Stimulated activated effector memory CD8-positive, alpha-beta T cell treated with anti-CD3 and anti-CD28 coated beads, Interleukin-12 subunit alpha, Interleukin-12 subunit beta, amount 100 ng/mL, for 72 hours (primary cell): Measurements from ENCODE around the gene LFNG.

Source experiments
- ATAC-seq: fragments of 150-1000 bp; cut with Tn5 transposase; 2 replicates; pipeline ENCODE4 v1.10.0; 2021
- DNase-seq, 2 donors: peaks; one replicate each; pipeline ENCODE4 v3.0.0; 2021 to 2022; ENCODE audit warnings: low spot score in 2 of 2
- H3K27ac Mint-ChIP-seq: one replicate; pipeline ENCODE4 v1.8.0; 2022; ENCODE audit warnings: mild to moderate bottlenecking, mixed read lengths
- H3K36me3 Mint-ChIP-seq: one replicate; pipeline ENCODE4 v1.8.0; 2022; ENCODE audit warnings: mild to moderate bottlenecking, mixed read lengths
- H3K4me1 Mint-ChIP-seq: one replicate; pipeline ENCODE4 v1.8.0; 2022; ENCODE audit warnings: mixed read lengths
- H3K4me3 Mint-ChIP-seq: one replicate; pipeline ENCODE4 v1.8.0; 2022; ENCODE audit warnings: mild to moderate bottlenecking, mixed read lengths
- H3K9me3 Mint-ChIP-seq: one replicate; pipeline ENCODE4 v1.8.0; 2022; ENCODE audit warnings: mixed read lengths

LFNG gene

GRCh38 chr7:2516194-2516555 is 3.4 kb upstream of the LFNG start:
- Mint-ChIP-seq H3K4me1 (peaks cover 45% of the 10 kb centered on the region), H3K9me3 (no peaks in the 10 kb centered on the region), H3K36me3 (peaks cover 12% of the 10 kb centered on the region), H3K4me3 (no peak overlapping the region), H3K27ac (no peak overlapping the region)
- DNase-seq (no peak), ATAC-seq (no peak)

- H3K27ac Mint-ChIP-seq: peak overlapping the region; percentile 63
- peaks cover 42% of the 10 kb centered on the region for H3K4me1 Mint-ChIP-seq
- peaks cover 18% of the 10 kb centered on the region for H3K36me3 Mint-ChIP-seq
- DNase-seq (no peak), ATAC-seq (no peak)
- peak overlapping the region; percentile 68 for H3K4me3 Mint-ChIP-seq
- no peaks in the 10 kb centered on the region for H3K9me3 Mint-ChIP-seq
These were observed 2.5 kb upstream of the LFNG start for GRCh38 chr7:2517026-2517425.

- Mint-ChIP-seq H3K4me3 (peak overlapping the region; percentile 68), H3K27ac (peak overlapping the region; percentile 63), H3K36me3 (peaks cover 27% of the 10 kb centered on the region), H3K4me1 (peaks cover 42% of the 10 kb centered on the region), H3K9me3 (no peaks in the 10 kb centered on the region)
- ATAC-seq: no peak
- no peak for DNase-seq
These were observed 1.7 kb upstream of the LFNG start for GRCh38 chr7:2517678-2518507.

GRCh38 chr7:2518737-2519118 is 846 bp upstream of the LFNG start:
- H3K27ac Mint-ChIP-seq: no peak overlapping the region
- ATAC-seq (no peak), DNase-seq (no peak)
- H3K4me1 Mint-ChIP-seq: peaks cover 38% of the 10 kb centered on the region
- peak overlapping the region; percentile 68 for H3K4me3 Mint-ChIP-seq
- H3K9me3 Mint-ChIP-seq: no peaks in the 10 kb centered on the region
- peaks cover 34% of the 10 kb centered on the region for H3K36me3 Mint-ChIP-seq

- no peak for ATAC-seq
- peaks cover 38% of the 10 kb centered on the region for H3K4me1 Mint-ChIP-seq
- DNase-seq: peak in 1 of 2 donors; percentile 77
These were observed 672 bp downstream of the LFNG start for GRCh38 chr7:2520131-2520760.

GRCh38 chr7:2520761-2521290 is 1.3 kb downstream of the LFNG start:
- Mint-ChIP-seq H3K36me3 (peaks cover 49% of the 10 kb centered on the region), H3K9me3 (no peaks in the 10 kb centered on the region), H3K4me3 (peak overlapping the region; percentile 95), H3K4me1 (peaks cover 43% of the 10 kb centered on the region), H3K27ac (peak overlapping the region; percentile 85)
- no peak for DNase-seq
- ATAC-seq: no peak

More at GRCh38 chr7:2520131-2520760, 672 bp downstream of the LFNG start:
- peaks cover 43% of the 10 kb centered on the region for H3K36me3 Mint-ChIP-seq
- peak overlapping the region; percentile 85 for H3K27ac Mint-ChIP-seq
- H3K4me3 Mint-ChIP-seq: peak overlapping the region; percentile 95
- H3K9me3 Mint-ChIP-seq: no peaks in the 10 kb centered on the region

- H3K36me3 Mint-ChIP-seq: peaks cover 54% of the 10 kb centered on the region
- H3K4me1 Mint-ChIP-seq: peaks cover 45% of the 10 kb centered on the region
- H3K4me3 Mint-ChIP-seq: peak overlapping the region; percentile 95
- ATAC-seq (peak; percentile 0), DNase-seq (no peak)
- no peaks in the 10 kb centered on the region for H3K9me3 Mint-ChIP-seq
- H3K27ac Mint-ChIP-seq: peak overlapping the region; percentile 93
These were observed 1.8 kb downstream of the LFNG start for GRCh38 chr7:2521341-2521745.

GRCh38 chr7:2521952-2522591 is 2.5 kb downstream of the LFNG start:
- Mint-ChIP-seq H3K4me1 (peaks cover 50% of the 10 kb centered on the region), H3K4me3 (peak overlapping the region; percentile 95), H3K9me3 (no peaks in the 10 kb centered on the region), H3K36me3 (peaks cover 59% of the 10 kb centered on the region), H3K27ac (peak overlapping the region; percentile 93)
- ATAC-seq (peak; percentile 75), DNase-seq (peak; percentile 54 to 88)

- no peak for ATAC-seq
- peaks cover 68% of the 10 kb centered on the region for H3K36me3 Mint-ChIP-seq
- no peaks in the 10 kb centered on the region for H3K9me3 Mint-ChIP-seq
- H3K4me3 Mint-ChIP-seq: peak overlapping the region; percentile 95
- H3K4me1 Mint-ChIP-seq: peaks cover 50% of the 10 kb centered on the region
- peak in 1 of 2 donors; percentile 67 for DNase-seq
- peak overlapping the region; percentile 93 for H3K27ac Mint-ChIP-seq
These were observed 3.3 kb downstream of the LFNG start for GRCh38 chr7:2522780-2523433.

GRCh38 chr7:2523461-2523936 is 3.9 kb downstream of the LFNG start:
- H3K4me3 Mint-ChIP-seq: peak overlapping the region; percentile 95
- H3K36me3 Mint-ChIP-seq: peaks cover 70% of the 10 kb centered on the region
- DNase-seq (no peak), ATAC-seq (no peak)
- H3K9me3 Mint-ChIP-seq: no peaks in the 10 kb centered on the region
- H3K4me1 Mint-ChIP-seq: peaks cover 50% of the 10 kb centered on the region
- H3K27ac Mint-ChIP-seq: peak overlapping the region; percentile 93

GRCh38 chr7:2523941-2524807 is 4.6 kb downstream of the LFNG start:
- Mint-ChIP-seq H3K4me1 (peaks cover 56% of the 10 kb centered on the region), H3K27ac (no peak overlapping the region), H3K4me3 (peak overlapping the region; percentile 95), H3K36me3 (peaks cover 74% of the 10 kb centered on the region), H3K9me3 (no peaks in the 10 kb centered on the region)
- DNase-seq: no peak
- ATAC-seq: no peak

GRCh38 chr7:2524808-2525657 is 5.5 kb downstream of the LFNG start:
- no peak for DNase-seq
- Mint-ChIP-seq H3K4me1 (peaks cover 65% of the 10 kb centered on the region), H3K9me3 (no peaks in the 10 kb centered on the region), H3K4me3 (no peak overlapping the region), H3K27ac (no peak overlapping the region), H3K36me3 (peaks cover 81% of the 10 kb centered on the region)
- no peak for ATAC-seq
